ENCODE data around the gene AFF3. TPM values are rescaled to one million over a fixed set of nuclear protein-coding genes. Genes with fewer than 3 reads are reported as not detected.
A peak's percentile ranks its signal among the peaks of the same experiment; 100 is the strongest.

AFF3 gene
- total and polyA plus RNA-seq, 4 donors: 0.48 to 5.3 (median 2.3) TPM

DNA sequence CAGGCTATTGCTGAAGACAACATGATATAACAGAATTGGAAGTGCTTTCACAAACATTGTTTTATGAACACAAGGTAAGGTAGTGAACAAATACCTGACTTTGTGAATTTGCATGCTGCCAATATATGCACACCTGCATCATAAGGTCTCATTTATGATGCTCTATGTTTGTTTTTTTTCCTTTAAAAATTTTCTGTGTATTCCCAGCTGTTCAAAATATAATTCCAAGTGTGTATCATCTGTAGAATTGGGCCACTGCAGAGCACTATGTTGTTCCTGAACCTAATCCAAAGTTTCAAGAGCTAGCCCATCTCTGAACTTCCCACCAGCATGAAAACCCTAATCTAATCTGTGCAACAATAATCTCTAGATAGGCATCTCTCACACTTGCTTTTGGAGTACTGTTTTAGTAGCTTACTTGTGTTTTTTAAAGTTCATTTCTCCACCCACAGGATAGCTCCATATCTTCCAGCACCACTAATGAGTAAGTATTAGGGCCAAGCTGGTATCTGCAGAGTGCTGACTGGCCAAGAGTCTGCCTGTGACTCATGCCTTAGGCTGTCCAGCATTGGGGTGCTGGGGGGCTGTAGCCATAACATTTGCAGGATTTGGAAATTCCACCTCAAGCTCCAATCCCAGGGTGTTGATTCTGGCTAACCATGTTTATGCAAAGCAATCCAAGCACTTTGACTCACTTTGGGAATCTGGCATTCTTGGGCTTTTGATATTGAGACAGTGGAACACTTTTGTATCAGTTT, 444.4 kb downstream of the AFF3 start:
- Histone ChIP-seq H3K4me3 (ENCODE audit: low read depth in 1 of 3, low read length in 3 of 3) (no peak overlapping the region), H3K27ac (ENCODE audit: low read depth in 1 of 2, low read length in 2 of 2) (no peak overlapping the region), H3K9ac (ENCODE audit: low read depth in 1 of 2, low read length in 2 of 2) (no peak overlapping the region), H3K4me1 (ENCODE audit: control insufficient read depth in 4 of 4, insufficient read depth in 4 of 4, low read length in 3 of 4) (no peaks in the 10 kb centered on the region), H3K9me3 (ENCODE audit: control insufficient read depth in 4 of 4, low read length in 3 of 4) (no peaks in the 10 kb centered on the region), H3K27me3 (ENCODE audit: control insufficient read depth in 4 of 4, insufficient read depth in 4 of 4, low read length in 3 of 4) (no peaks in the 10 kb centered on the region), H3K36me3 (ENCODE audit: control insufficient read depth in 4 of 4, insufficient read depth in 3 of 4, low read depth in 1 of 4, low read length in 3 of 4) (no peaks in the 10 kb centered on the region)
- no peak for TF ChIP-seq TAF1 (conservative IDR thresholded peaks at IDR 0.05)
- TF ChIP-seq, protein P1, sequence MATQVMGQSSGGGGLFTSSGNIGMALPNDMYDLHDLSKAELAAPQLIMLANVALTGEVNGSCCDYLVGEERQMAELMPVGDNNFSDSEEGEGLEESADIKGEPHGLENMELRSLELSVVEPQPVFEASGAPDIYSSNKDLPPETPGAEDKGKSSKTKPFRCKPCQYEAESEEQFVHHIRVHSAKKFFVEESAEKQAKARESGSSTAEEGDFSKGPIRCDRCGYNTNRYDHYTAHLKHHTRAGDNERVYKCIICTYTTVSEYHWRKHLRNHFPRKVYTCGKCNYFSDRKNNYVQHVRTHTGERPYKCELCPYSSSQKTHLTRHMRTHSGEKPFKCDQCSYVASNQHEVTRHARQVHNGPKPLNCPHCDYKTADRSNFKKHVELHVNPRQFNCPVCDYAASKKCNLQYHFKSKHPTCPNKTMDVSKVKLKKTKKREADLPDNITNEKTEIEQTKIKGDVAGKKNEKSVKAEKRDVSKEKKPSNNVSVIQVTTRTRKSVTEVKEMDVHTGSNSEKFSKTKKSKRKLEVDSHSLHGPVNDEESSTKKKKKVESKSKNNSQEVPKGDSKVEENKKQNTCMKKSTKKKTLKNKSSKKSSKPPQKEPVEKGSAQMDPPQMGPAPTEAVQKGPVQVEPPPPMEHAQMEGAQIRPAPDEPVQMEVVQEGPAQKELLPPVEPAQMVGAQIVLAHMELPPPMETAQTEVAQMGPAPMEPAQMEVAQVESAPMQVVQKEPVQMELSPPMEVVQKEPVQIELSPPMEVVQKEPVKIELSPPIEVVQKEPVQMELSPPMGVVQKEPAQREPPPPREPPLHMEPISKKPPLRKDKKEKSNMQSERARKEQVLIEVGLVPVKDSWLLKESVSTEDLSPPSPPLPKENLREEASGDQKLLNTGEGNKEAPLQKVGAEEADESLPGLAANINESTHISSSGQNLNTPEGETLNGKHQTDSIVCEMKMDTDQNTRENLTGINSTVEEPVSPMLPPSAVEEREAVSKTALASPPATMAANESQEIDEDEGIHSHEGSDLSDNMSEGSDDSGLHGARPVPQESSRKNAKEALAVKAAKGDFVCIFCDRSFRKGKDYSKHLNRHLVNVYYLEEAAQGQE (IDR thresholded peaks at IDR 0.05): peak; percentile 88
- no peak for DNase-seq (ENCODE audit: low spot score)

DNA sequence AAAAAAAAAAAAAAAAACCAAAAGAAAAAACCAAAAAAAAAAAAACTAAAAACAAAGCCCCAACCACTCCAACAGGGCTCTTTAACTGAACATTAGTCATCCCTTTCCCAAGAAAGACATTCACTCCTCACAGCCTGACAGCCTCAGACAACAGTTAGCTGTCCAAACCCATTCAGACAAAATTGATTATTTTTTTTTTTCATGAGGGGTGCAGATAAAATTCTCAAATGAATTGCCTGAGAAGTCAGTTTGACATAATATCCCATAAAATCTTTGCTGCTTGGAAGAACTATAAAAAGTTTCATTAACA, 446.5 kb downstream of the AFF3 start:
- DNase-seq (ENCODE audit: low spot score): no peak
- Histone ChIP-seq H3K27me3 (ENCODE audit: control insufficient read depth in 4 of 4, insufficient read depth in 4 of 4, low read length in 3 of 4) (no peaks in the 10 kb centered on the region), H3K4me1 (ENCODE audit: control insufficient read depth in 4 of 4, insufficient read depth in 4 of 4, low read length in 3 of 4) (no peaks in the 10 kb centered on the region), H3K27ac (ENCODE audit: low read depth in 1 of 2, low read length in 2 of 2) (no peak overlapping the region), H3K9ac (ENCODE audit: low read depth in 1 of 2, low read length in 2 of 2) (no peak overlapping the region), H3K4me3 (ENCODE audit: low read depth in 1 of 3, low read length in 3 of 3) (no peak overlapping the region), H3K36me3 (ENCODE audit: control insufficient read depth in 4 of 4, insufficient read depth in 3 of 4, low read depth in 1 of 4, low read length in 3 of 4) (no peaks in the 10 kb centered on the region), H3K9me3 (ENCODE audit: control insufficient read depth in 4 of 4, low read length in 3 of 4) (no peaks in the 10 kb centered on the region)
- TF ChIP-seq GABPA (IDR thresholded peaks at IDR 0.05 in 1 of 2, conservative IDR thresholded peaks at IDR 0.05 in 1 of 2) (no peak), NR2F2 (IDR thresholded peaks at IDR 0.05) (no peak), FOXA2 (IDR thresholded peaks at IDR 0.05) (no peak), HNF4A (conservative IDR thresholded peaks at IDR 0.05) (no peak), RXRA (IDR thresholded peaks at IDR 0.05) (no peak), YY1 (IDR thresholded peaks at IDR 0.05) (no peak), SP1 (IDR thresholded peaks at IDR 0.05) (no peak), FOXA1 (IDR thresholded peaks at IDR 0.05) (no peak), TAF1 (conservative IDR thresholded peaks at IDR 0.05) (no peak), JUND (IDR thresholded peaks at IDR 0.05) (no peak), RAD21 (IDR thresholded peaks at IDR 0.05) (no peak), EGR1 (IDR thresholded peaks at IDR 0.05; ENCODE audit: low read depth in 2 of 2) (no peak)
- TF ChIP-seq, protein P2, sequence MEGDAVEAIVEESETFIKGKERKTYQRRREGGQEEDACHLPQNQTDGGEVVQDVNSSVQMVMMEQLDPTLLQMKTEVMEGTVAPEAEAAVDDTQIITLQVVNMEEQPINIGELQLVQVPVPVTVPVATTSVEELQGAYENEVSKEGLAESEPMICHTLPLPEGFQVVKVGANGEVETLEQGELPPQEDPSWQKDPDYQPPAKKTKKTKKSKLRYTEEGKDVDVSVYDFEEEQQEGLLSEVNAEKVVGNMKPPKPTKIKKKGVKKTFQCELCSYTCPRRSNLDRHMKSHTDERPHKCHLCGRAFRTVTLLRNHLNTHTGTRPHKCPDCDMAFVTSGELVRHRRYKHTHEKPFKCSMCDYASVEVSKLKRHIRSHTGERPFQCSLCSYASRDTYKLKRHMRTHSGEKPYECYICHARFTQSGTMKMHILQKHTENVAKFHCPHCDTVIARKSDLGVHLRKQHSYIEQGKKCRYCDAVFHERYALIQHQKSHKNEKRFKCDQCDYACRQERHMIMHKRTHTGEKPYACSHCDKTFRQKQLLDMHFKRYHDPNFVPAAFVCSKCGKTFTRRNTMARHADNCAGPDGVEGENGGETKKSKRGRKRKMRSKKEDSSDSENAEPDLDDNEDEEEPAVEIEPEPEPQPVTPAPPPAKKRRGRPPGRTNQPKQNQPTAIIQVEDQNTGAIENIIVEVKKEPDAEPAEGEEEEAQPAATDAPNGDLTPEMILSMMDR (IDR thresholded peaks at IDR 0.05; ENCODE audit: low read depth, low read length, missing input control): no peak
- TF ChIP-seq, protein P3, sequence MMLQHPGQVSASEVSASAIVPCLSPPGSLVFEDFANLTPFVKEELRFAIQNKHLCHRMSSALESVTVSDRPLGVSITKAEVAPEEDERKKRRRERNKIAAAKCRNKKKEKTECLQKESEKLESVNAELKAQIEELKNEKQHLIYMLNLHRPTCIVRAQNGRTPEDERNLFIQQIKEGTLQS (IDR thresholded peaks at IDR 0.05): no peak
- TF ChIP-seq, protein P4, sequence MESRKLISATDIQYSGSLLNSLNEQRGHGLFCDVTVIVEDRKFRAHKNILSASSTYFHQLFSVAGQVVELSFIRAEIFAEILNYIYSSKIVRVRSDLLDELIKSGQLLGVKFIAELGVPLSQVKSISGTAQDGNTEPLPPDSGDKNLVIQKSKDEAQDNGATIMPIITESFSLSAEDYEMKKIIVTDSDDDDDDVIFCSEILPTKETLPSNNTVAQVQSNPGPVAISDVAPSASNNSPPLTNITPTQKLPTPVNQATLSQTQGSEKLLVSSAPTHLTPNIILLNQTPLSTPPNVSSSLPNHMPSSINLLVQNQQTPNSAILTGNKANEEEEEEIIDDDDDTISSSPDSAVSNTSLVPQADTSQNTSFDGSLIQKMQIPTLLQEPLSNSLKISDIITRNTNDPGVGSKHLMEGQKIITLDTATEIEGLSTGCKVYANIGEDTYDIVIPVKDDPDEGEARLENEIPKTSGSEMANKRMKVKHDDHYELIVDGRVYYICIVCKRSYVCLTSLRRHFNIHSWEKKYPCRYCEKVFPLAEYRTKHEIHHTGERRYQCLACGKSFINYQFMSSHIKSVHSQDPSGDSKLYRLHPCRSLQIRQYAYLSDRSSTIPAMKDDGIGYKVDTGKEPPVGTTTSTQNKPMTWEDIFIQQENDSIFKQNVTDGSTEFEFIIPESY (IDR thresholded peaks at IDR 0.05): no peak
- TF ChIP-seq, protein P5, sequence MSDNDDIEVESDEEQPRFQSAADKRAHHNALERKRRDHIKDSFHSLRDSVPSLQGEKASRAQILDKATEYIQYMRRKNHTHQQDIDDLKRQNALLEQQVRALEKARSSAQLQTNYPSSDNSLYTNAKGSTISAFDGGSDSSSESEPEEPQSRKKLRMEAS (IDR thresholded peaks at IDR 0.05): no peak
- TF ChIP-seq, protein P1 (IDR thresholded peaks at IDR 0.05): no peak

All from liver (tissue), 9 donors.